AG10803 (cell line): ENCODE measurements around the gene TBRG4.

Experiments
- DNase-seq: peaks from one replicate; pipeline ENCODE4 v3.0.0; 2010; ENCODE audit warnings: low read depth
- H3K4me3 ChIP-seq: 2 replicates; pipeline ENCODE4 v1.5.1; 2011; ENCODE audit warnings: mild to moderate bottlenecking, low read length, control low read depth
- TF ChIP-seq, protein P1 (sequence below): conservative IDR thresholded peaks from 2 replicates; pipeline ENCODE4 v1.5.1; 2011; ENCODE audit warnings: mild to moderate bottlenecking, low read length, control low read depth, inconsistent platforms

The TBRG4 gene

DNA sequence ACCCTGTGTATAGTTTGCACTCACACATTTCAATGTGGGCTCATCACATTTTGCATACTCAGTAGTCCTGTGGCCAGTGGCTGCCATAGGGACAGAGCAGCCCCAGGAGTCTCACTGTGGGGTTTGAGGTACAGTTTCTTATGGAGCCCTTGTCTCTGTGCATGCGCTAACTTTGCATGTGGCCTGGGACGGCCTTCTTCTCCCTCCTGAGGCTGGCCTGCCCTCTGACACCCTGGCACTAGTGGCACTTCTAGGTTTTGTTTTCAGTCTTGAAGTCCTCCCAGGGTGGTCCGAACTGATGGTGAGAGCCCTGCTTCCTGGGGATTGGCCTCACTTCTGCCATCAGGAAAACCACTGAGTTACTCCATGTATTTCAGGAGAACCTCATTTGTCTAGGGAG lies 43.9 kb downstream of the TBRG4 start:
- TF ChIP-seq, protein P1, sequence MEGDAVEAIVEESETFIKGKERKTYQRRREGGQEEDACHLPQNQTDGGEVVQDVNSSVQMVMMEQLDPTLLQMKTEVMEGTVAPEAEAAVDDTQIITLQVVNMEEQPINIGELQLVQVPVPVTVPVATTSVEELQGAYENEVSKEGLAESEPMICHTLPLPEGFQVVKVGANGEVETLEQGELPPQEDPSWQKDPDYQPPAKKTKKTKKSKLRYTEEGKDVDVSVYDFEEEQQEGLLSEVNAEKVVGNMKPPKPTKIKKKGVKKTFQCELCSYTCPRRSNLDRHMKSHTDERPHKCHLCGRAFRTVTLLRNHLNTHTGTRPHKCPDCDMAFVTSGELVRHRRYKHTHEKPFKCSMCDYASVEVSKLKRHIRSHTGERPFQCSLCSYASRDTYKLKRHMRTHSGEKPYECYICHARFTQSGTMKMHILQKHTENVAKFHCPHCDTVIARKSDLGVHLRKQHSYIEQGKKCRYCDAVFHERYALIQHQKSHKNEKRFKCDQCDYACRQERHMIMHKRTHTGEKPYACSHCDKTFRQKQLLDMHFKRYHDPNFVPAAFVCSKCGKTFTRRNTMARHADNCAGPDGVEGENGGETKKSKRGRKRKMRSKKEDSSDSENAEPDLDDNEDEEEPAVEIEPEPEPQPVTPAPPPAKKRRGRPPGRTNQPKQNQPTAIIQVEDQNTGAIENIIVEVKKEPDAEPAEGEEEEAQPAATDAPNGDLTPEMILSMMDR = no peak
- H3K4me3 ChIP-seq = no peak overlapping the region

DNA sequence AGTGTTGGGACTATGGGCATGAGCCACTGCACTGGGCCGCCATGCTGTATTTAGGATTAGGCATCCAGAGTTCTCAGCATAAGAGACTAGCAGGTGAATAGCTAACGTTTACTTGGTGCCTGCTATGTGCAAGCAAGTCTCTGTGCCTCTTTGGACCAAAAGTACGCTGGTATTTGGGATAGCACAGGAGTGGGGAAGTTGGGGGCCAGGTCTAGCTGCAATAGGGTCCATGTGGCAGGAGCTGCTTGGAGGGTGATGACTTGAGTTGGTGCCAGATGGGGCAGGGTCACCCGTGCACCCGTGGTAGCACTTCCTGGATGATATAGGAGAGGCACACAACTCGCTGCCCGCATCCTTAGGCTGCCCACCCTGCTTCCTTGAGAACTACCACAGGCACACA lies 45.1 kb downstream of the TBRG4 start:
- TF ChIP-seq, protein P1 = no peak
- no peak overlapping the region for H3K4me3 ChIP-seq
- no peak for DNase-seq

More for the DNA sequence above, 43.9 kb downstream of the TBRG4 start:
- DNase-seq = no peak

DNA sequence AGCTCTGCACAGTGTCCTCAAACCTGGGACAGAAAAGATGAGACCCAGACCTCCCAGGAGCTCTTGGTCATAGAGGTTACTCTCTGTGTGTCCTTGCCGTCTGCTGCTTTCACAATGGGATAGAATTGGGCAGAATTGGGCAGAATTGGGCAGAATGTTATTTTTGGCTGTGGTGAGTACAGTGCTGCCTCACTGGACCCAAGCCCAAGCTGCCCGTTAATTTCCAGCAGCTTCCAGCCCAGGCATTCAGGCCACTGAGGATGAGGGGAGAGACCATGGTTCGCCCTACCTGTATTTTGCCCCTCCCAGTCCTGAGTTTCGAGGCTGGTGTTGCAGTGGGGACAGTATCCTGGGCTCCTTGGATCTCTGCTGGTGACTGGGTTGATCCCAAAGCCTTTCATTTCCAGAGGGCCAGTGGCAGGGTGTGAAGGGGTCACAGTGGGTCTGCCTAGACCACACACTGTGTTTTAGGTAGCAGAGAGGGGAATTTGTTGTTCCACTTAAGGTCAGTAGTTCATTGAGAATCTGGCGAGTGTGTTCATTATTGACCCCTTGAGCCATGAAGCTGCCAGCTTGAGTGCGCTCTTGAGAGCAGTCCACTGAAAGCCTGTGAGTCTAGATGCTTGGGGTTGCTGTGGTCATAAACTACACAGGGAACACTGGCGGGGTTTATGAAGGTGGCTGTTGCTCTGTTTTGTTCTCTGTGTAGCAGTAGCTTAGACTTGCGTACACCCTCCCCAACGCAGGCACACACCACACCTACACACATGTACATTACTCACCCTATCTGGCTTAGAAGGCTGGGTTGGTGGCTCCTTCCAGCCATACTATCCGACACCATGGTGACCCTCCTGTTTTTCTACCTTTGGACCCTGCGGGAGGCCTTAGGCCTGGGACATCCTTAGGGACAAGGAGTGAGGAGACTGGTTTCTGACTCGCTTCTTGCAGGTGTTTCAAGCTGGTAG lies 46.2 kb downstream of the TBRG4 start:
- DNase-seq = no peak
- no peak overlapping the region for H3K4me3 ChIP-seq
- TF ChIP-seq, protein P1 = no peak

DNA sequence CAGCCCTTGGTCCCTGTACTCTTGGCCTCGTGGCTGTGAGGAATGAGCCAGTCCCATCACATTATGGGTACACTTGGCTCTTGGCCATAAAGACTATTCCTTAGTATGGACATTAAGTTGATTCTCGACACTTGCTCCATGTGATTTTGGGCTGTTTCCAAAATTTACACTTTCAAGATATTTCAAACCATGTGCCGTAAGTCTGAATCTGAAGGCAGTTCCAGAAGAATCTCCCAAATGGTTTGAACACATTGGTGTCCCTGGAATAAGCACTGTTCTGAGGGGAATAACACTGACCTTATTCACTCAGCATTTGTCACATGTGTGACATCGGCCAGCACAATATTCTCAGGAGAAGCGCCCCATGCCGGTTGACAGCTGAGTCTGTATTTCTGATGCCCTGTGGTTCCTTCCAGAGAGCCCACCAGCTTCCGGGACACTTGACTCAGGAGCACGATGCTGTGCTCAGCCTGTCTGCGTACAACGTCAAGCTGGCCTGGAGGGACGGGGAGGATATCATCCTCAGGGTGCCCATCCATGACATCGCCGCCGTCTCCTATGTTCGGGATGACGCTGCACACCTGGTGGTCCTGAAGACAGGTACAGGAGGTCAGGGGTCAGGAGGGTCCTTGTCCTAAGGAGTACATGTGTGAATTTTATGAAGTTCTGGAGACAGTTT lies 47.3 kb downstream of the TBRG4 start:
- TF ChIP-seq, protein P1 = no peak
- no peak overlapping the region for H3K4me3 ChIP-seq
- no peak for DNase-seq

DNA sequence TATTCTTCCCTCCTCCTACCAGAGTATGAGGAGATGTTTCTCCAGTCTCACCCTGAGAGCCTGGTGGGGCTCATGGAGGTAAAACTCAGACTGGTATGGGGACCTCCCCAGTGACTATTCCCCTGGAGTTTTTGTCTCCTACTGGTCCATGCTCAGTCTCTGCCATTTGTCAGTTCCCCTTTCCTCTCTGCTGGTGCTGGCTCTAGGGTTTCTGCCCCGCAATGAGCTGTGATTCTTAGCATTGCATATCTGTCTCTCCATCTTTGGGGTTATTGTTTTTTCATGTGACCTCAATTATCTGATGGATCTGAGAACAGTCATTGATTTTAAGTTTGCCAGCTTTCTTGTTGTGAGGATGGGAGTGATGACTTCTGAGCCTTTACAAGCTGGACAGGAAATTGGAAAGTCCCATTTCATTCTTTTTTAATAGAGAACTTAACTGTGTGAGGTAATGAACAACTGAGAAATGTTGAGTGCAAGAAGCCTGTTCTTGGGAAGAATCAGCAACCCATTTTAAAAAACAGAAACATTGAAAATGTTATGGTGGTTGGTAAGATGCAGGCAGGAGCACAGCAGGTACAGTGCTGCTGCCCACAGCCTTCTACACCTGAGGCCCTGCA lies 49.6 kb downstream of the TBRG4 start:
- DNase-seq = no peak
- no peak overlapping the region for H3K4me3 ChIP-seq
- TF ChIP-seq, protein P1 = no peak

DNA sequence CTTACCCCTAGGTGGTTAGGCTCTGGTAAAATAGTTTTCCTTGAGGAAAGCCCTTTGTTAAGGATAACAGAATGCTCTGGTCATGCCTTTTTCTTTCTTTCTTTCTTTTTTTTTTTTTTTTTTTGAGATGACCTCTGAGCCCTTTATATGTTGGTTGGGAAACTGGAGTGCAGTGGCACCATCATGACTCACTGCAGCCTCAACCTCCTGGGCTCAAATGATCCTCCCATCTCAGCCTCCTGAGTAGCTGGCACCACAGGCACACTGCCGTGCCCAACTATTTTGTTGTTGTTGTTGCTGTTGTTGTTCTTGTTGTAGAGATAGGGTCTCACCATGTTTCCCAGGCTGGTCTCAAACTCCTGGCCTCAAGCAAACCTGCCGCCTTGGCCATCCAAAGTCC lies 50.1 kb downstream of the TBRG4 start:
- TF ChIP-seq, protein P1 = no peak
- DNase-seq = no peak
- H3K4me3 ChIP-seq = no peak overlapping the region
